Neutrophil (primary cell): Measurements from ENCODE around the gene IDE.

Experiments used
- H3K27ac ChIP-seq: fragments of 200-600 bp; sonication (generic); 2 replicates; pipeline ENCODE4 v1.5.1; 2016; ENCODE audit warnings: mild to moderate bottlenecking, moderate library complexity
- H3K27me3 ChIP-seq: fragments of 200-600 bp; sonication (generic); 2 replicates; pipeline ENCODE4 v1.6.0; 2016; ENCODE audit warnings: mild to moderate bottlenecking
- H3K36me3 ChIP-seq: fragments of 200-600 bp; sonication (generic); 2 replicates; pipeline ENCODE4 v1.5.1; 2017
- H3K4me1 ChIP-seq, 2 experiments: fragments of 200-600 bp in 1 of 2; sonication (generic) in 1 of 2; 1 replicate in 1 of 2; 2 replicates in 1 of 2; pipeline versions ENCODE4 v1.5.1 to v1.6.1; 2013 to 2016; ENCODE audit warnings: low read depth in 1 of 2, low read length in 1 of 2, mild to moderate bottlenecking in 1 of 2, moderate library complexity in 1 of 2; ENCODE audit not compliant: control insufficient read depth in 1 of 2, insufficient read depth in 1 of 2
- H3K4me3 ChIP-seq, 2 experiments: fragments of 200-600 bp in 1 of 2; sonication (generic) in 1 of 2; 1 replicate in 1 of 2; 2 replicates in 1 of 2; pipeline ENCODE4 v1.5.1; 2013 to 2016; ENCODE audit warnings: low read depth in 1 of 2, low read length in 1 of 2, mild to moderate bottlenecking in 1 of 2, moderate library complexity in 1 of 2
- H3K9me3 ChIP-seq: fragments of 200-600 bp; sonication (generic); 2 replicates; pipeline ENCODE4 v1.5.1; 2016
- TF ChIP-seq, protein P1 (sequence below): fragments of 200-600 bp; sonication (generic); IDR thresholded peaks from 2 replicates; pipeline ENCODE4 v1.5.1; 2016; ENCODE audit warnings: antibody characterized with exemption

The IDE gene

GRCh38 chr10:92595505-92595904 is 21.6 kb upstream of the IDE start:
- no peak overlapping the region for H3K4me3 ChIP-seq
- H3K27ac ChIP-seq, result no peak overlapping the region
- H3K27me3 ChIP-seq, result no peaks in the 10 kb centered on the region
- H3K9me3 ChIP-seq, result no peaks in the 10 kb centered on the region
- H3K4me1 ChIP-seq, result peaks cover 46 to 49% of the 10 kb centered on the region in 2 experiments
- no peaks in the 10 kb centered on the region for H3K36me3 ChIP-seq
- TF ChIP-seq, protein P1, sequence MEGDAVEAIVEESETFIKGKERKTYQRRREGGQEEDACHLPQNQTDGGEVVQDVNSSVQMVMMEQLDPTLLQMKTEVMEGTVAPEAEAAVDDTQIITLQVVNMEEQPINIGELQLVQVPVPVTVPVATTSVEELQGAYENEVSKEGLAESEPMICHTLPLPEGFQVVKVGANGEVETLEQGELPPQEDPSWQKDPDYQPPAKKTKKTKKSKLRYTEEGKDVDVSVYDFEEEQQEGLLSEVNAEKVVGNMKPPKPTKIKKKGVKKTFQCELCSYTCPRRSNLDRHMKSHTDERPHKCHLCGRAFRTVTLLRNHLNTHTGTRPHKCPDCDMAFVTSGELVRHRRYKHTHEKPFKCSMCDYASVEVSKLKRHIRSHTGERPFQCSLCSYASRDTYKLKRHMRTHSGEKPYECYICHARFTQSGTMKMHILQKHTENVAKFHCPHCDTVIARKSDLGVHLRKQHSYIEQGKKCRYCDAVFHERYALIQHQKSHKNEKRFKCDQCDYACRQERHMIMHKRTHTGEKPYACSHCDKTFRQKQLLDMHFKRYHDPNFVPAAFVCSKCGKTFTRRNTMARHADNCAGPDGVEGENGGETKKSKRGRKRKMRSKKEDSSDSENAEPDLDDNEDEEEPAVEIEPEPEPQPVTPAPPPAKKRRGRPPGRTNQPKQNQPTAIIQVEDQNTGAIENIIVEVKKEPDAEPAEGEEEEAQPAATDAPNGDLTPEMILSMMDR, result no peak

DNA sequence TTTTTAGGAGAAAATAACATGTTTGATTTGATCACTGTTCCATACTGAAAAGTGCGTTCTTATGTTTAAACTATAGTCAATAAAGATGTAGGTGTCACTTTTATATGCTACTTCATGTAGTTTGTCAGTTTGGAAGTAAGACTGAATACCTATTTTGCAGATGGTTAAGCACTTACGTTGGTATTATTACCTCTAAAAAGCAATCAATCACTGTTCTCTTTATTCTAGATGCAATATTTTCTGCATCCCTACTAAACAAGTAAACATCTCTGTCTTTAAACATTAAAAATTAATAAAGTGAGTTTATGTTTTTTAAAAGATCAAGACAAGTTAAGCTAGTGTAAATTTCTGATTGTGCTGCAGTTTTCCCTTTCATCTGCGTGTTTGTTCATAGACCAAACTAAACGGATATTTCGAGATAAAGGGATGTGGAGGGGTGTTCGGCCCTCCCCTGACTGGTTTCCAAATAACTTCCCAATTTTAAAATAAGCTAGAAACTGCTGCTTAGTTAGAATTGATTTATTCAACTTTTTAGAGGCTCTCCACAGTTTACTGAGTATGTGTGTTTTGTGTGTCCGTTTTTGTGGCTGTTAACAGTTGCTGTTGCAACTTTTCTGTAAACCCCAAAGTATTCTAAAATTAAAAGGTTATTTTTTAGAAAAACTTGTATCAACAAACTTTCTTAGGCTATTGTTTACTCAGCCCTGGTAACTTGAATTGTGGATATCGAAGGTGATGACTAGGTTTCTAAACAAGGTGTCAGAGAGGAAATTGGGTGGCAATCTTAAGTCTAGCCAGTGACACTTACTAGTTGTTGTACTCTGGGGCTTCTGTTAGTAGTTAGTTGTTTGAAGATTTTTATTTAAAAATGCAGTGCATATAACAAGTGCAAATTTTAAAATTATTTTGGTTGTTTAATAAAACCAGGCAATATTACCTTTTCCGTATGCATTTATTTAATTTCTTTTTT is 20.0 kb upstream of the IDE start:
- no peaks in the 10 kb centered on the region for H3K36me3 ChIP-seq
- TF ChIP-seq, protein P1, result no peak
- H3K4me3 ChIP-seq, result peak overlapping the region; percentile 71 to 92
- H3K9me3 ChIP-seq, result no peaks in the 10 kb centered on the region
- no peaks in the 10 kb centered on the region for H3K27me3 ChIP-seq
- peak overlapping the region; percentile 85 for H3K27ac ChIP-seq
- H3K4me1 ChIP-seq, result peaks cover 46 to 49% of the 10 kb centered on the region in 2 experiments

DNA sequence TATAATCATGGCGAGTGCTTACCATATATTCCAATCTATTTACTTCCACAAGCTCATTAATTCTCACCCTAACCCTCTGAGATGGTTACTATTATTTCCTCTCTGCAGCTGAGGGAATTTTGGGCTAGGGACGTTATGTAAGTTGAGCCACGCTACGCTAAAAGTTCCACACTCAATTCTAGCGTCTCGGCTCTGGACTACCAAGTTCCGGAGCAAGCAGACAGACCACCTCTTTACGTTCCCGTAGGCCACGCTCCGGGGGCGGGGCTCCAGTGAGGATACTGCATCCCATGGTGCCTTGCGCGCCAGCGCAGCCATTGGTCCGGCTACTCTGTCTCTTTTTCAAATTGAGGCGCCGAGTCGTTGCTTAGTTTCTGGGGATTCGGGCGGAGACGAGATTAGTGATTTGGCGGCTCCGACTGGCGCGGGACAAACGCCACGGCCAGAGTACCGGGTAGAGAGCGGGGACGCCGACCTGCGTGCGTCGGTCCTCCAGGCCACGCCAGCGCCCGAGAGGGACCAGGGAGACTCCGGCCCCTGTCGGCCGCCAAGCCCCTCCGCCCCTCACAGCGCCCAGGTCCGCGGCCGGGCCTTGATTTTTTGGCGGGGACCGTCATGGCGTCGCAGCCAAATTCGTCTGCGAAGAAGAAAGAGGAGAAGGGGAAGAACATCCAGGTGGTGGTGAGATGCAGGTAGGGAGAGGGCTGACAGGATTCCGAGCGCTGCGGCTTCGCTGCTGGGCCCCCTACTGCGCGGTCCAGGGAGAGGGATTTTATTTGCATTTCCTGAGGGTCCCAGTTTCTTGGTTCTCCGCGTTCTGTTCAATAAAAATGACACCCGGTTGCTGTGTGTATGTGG is 19.1 kb upstream of the IDE start, which contains the start of gene KIF11:
KIF11 (plus strand) TSS at position 370 of the 858 bp plus-strand sequence; CDS start at position 616, 246 bp downstream.
- peak within 1 kb of the TSS; percentile 85 for H3K27ac ChIP-seq
- H3K4me3 ChIP-seq, result peak within 1 kb of the TSS; percentile 71 to 92
- H3K27me3 ChIP-seq, result no peaks in the 10 kb centered on the region
- TF ChIP-seq, protein P1, result no peak
- H3K36me3 ChIP-seq, result no peaks in the 10 kb centered on the region
- no peaks in the 10 kb centered on the region for H3K9me3 ChIP-seq
- peaks cover 46 to 49% of the 10 kb centered on the region in 2 experiments for H3K4me1 ChIP-seq

GRCh38 chr10:92591550-92592022 is 17.7 kb upstream of the IDE start:
- Histone ChIP-seq H3K27ac (peak overlapping the region; percentile 85), H3K4me1 (peaks cover 46 to 49% of the 10 kb centered on the region in 2 experiments), H3K36me3 (no peaks in the 10 kb centered on the region), H3K27me3 (no peaks in the 10 kb centered on the region), H3K9me3 (no peaks in the 10 kb centered on the region), H3K4me3 (peak overlapping the region; percentile 71 to 92)
- TF ChIP-seq, protein P1, result peak; percentile 61
